ENCODE data around the gene TMEM62.
A peak's percentile ranks its signal among the peaks of the same experiment; 100 is the strongest.
"Not testable (repeated sequence)": the region's sequence is repeated elsewhere in the genome, so short reads cannot be mapped to it uniquely, and the experiment has no call there.

TMEM62 gene

DNA sequence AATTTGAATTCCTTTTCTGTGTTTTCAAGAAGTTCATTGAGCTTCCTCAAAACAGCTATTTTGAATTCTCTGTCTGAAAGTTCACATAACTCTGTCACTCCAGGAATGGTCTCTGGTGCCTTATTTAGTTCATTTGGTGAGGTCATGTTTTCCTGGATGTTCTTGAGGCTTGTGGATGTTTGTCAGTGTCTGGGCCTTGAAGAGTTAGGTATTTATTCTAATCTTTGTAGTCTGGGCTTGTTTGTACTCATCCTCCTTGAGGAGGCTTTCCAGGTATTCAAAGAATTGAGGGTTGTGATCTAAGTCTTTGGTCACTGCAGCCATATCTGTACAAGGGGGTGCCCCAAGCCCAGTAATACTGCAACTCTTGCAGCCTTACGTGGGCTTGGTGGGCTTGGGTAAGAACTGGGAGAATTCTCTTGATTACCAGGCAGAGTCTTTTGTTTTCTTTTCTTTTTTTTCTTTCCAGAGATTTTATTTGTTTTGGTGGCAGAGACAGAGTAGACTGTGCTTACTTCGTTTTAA is 32.5 kb downstream of the TMEM62 start:
- H3K27ac ChIP-seq = no peak overlapping the region
- TF ChIP-seq ZFX (IDR thresholded peaks at IDR 0.05) = no peak
- TF ChIP-seq, protein P1, sequence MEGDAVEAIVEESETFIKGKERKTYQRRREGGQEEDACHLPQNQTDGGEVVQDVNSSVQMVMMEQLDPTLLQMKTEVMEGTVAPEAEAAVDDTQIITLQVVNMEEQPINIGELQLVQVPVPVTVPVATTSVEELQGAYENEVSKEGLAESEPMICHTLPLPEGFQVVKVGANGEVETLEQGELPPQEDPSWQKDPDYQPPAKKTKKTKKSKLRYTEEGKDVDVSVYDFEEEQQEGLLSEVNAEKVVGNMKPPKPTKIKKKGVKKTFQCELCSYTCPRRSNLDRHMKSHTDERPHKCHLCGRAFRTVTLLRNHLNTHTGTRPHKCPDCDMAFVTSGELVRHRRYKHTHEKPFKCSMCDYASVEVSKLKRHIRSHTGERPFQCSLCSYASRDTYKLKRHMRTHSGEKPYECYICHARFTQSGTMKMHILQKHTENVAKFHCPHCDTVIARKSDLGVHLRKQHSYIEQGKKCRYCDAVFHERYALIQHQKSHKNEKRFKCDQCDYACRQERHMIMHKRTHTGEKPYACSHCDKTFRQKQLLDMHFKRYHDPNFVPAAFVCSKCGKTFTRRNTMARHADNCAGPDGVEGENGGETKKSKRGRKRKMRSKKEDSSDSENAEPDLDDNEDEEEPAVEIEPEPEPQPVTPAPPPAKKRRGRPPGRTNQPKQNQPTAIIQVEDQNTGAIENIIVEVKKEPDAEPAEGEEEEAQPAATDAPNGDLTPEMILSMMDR (conservative IDR thresholded peaks at IDR 0.05) = no peak

DNA sequence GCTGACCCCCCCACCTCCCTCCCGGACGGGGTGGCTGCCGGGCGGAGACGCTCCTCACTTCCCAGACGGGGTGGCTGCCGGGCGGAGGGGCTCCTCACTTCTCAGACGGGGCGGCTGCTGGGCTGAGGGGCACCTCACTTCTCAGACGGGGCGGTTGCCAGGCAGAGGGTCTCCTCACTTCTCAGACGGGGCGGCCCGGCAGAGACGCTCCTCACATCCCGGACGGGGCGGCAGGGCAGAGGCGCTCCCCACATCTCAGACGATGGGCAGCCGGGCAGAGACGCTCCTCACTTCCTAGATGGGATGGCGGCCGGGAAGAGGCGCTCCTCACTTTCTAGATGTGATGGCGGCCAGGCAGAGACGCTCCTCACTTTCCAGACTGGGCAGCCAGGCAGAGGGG is 33.9 kb downstream of the TMEM62 start:
- H3K27ac ChIP-seq = not testable (repeated sequence)

DNA sequence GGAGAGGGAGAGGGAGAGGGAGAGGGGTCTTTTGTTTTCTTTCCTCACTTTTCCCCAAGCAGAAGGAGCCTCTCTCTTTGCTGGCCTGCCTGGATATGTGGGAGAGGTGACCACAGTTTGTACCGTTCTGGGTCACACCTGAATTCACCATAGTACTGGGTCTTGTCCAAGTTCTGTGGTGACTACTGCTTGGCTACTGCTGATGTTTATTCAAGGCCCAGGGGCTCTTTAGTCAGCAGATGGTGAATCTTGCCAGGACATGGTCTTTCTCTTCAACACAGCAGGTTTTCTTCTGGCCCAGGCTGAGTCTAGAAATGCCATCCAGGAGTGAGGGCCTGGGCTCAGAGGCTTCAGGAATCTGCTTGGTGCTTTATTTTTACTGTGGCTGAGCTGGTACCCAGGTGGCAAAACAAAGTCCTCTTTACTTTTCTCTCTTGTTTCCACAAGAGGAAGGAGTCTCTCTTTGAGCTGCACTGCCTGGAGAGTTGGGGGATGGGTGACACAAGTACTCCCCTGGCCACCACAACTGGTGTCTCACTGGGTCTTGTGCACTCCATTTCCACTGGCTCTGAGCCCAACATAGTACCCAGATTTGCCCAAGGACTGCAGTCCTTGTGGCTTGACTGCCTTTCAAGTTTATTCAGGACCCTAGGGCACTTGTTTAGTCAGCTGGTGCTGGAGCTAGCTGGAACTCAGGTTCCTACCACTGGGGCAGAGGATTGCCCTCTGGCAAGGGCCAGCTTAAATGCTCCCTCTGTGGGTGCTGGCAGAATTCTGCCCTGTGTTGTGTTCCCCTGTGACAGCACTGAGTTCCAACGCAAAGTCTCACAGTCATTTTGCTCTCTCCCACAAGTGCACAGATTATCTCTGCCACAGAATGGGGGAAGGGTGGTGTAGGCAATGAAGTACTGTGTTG is 35.1 kb downstream of the TMEM62 start:
- peak overlapping the region; percentile 67 for H3K27ac ChIP-seq
- TF ChIP-seq ZFX (IDR thresholded peaks at IDR 0.05) = no peak
- TF ChIP-seq, protein P1 (conservative IDR thresholded peaks at IDR 0.05) = no peak

DNA sequence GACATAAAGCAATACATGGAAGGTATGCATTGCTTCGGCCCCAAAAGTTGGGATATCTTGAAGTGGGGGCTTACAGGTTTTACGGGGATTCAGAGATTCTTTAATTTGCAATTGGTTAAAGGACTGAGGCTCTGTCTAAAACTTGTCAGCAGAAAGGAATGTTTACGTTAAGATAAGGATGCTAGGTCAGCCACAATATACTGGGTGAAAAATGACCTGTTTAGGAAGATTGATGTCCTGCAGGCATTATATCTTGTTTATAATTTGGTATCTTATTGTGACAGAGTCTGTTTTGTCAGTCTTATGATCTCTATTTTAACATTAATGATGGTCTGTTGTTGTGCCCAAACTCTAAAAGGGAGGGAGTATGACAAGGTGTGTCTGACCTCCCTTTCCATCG is 36.5 kb downstream of the TMEM62 start:
- TF ChIP-seq, protein P1 (conservative IDR thresholded peaks at IDR 0.05) = no peak
- TF ChIP-seq ZFX (IDR thresholded peaks at IDR 0.05) = no peak
- H3K27ac ChIP-seq = no peak overlapping the region

DNA sequence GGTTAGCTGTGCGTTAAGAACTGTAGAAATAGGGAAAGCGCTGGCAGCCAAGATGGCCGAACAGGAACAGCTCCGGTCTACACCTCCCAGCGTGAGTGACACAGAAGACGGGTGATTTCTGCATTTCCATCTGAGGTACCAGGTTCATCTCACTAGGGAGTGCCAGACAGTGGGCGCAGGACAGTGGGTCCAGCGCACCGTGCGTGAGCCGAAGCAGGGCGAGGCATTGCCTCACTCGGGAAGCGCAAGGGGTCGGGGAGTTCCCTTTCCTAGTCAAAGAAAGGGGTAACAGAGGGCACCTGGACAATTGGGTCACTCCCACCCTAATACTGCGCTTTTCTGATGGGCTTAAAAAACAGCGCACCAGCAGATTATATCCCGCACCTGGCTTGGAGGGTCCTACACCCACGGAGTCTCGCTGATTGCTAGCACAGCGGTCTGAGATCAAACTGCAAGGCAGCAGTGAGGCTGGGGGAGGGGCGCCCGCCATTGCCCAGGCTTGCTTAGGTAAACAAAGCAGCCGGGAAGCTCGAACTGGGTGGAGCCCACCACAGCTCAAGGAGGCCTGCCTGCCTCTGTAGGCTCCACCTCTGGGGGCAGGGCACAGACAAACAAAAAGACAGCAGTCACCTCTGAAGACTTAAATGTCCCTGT is 42.4 kb downstream of the TMEM62 start:
- H3K27ac ChIP-seq = not testable (repeated sequence)

DNA sequence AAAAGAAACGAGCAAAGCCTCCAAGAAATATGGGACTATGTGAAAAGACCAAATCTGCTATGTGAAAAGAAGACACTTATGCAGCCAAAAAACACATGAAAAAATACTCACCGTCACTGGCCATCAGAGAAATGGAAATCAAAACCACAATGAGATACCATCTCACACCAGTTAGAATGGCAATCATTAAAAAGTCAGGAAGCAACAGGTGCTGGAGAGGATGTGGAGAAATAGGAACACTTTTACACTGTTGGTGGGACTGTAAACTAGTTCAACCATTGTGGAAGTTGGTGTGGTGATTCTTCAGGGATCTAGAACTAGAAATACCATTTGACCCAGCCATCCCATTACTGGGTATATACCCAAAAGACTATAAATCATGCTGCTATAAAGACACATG is 43.8 kb downstream of the TMEM62 start:
- not testable (repeated sequence) for H3K27ac ChIP-seq

DNA sequence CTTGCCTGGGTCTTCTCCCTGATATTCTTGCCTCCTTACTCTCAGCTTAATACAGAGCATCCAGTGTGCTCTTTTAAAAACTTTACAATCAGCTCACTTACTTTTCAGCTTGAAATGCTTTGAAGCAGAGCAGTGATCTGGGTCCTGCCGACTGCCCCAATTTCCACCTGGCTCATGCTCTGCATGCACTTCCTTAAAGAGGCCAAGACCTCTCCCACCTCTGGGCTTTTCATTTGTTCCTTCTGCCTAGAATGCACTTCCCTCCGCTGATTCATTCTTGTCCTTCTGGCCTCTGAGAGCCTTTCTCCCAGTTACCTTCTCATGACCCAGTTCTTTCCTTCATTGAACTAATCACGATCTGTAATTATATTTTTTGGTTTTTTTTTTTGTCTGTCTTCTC is 49.9 kb downstream of the TMEM62 start:
- no peak overlapping the region for H3K27ac ChIP-seq
- TF ChIP-seq, protein P1 (conservative IDR thresholded peaks at IDR 0.05) = no peak

DNA sequence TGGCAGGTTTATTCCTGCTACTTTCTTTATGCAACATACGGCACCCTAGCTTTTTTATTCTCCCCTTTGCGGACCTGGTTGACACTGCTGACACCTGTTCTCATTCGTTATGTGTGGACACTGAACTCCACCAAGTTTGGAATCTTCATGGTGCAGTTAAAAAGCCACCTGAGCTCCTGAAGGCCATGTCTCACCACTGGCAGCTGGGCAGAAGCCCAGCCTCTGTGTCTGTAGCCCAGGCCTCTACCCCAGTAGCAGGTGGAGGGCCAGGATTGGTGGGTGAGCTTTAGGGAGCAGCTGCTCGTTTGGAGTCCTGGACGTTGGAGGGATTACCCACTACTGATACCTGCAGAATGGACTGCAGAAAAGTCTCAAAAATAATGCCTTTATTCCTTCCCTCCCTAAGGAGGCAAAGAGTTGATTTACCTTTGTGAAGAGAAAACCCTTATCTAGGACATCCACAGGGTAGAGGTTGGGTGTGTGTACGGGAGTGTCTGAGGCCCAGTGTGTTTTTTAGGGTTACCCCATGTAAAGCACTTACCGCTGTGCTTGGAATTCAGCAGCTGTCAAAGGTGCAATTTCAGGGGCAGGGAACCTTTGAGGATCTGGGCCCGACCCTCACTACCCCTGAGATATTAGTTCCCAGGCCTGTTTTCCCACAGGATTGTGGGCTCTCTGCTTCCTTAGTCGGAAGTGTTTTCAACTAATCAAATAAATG is 51.2 kb downstream of the TMEM62 start:
- TF ChIP-seq, protein P1 (conservative IDR thresholded peaks at IDR 0.05) = no peak
- no peak for TF ChIP-seq ZFX (IDR thresholded peaks at IDR 0.05)
- no peak overlapping the region; the same call in 1 of the 2 replicates for H3K27ac ChIP-seq
